GM19193 (cell line): ENCODE data around the gene PMM1.
A peak's percentile ranks its signal among the peaks of the same experiment; 100 is the strongest.

Source experiments
- POLR2A ChIP-seq: IDR thresholded peaks from 4 replicates; pipeline ENCODE4 v1.6.1; 2011; ENCODE audit not compliant: insufficient read depth, insufficient read length; ENCODE audit errors: extremely low read depth

Gene PMM1

GRCh38 chr22:41589391-41590241 lies at the start of gene PMM1:
TSS of gene PMM1 (minus strand) at chr22:41589840. CDS start at chr22:41589805, 35 bp downstream.
- peak; percentile 79 for TF ChIP-seq POLR2A

GRCh38 chr22:41638748-41639147 lies 49.1 kb upstream of the PMM1 start:
- no peak for TF ChIP-seq POLR2A

- TF ChIP-seq POLR2A: no peak
Observed at GRCh38 chr22:41638124-41638523, 48.5 kb upstream of the PMM1 start.

- TF ChIP-seq POLR2A: no peak
Observed at GRCh38 chr22:41636467-41636866, 46.8 kb upstream of the PMM1 start.

GRCh38 chr22:41625577-41625976 lies 35.9 kb upstream of the PMM1 start:
- TF ChIP-seq POLR2A: no peak

GRCh38 chr22:41621911-41622179 lies 32.2 kb upstream of the PMM1 start:
- no peak for TF ChIP-seq POLR2A

- peak; percentile 82 for TF ChIP-seq POLR2A
Observed at GRCh38 chr22:41621099-41621910, 31.7 kb upstream of the PMM1 start, which contains the start of gene XRCC6. TSS of gene XRCC6 (plus strand) at chr22:41621295. CDS start at chr22:41622005, 710 bp downstream.

GRCh38 chr22:41620589-41621098 lies 31.0 kb upstream of the PMM1 start, which contains the start of gene DESI1:
TSS of gene DESI1 (minus strand) at chr22:41621043. CDS start at chr22:41620839, 204 bp downstream.
- peak; percentile 94 for TF ChIP-seq POLR2A

GRCh38 chr22:41619979-41620588 lies 30.4 kb upstream of the PMM1 start:
- TF ChIP-seq POLR2A: no peak

GRCh38 chr22:41613456-41613855 lies 23.8 kb upstream of the PMM1 start:
- no peak for TF ChIP-seq POLR2A

GRCh38 chr22:41612603-41613306 lies 23.1 kb upstream of the PMM1 start:
- no peak for TF ChIP-seq POLR2A

GRCh38 chr22:41608386-41608785 lies 18.7 kb upstream of the PMM1 start:
- no peak for TF ChIP-seq POLR2A

- no peak for TF ChIP-seq POLR2A
Observed at GRCh38 chr22:41603873-41604332, 14.3 kb upstream of the PMM1 start.

- no peak for TF ChIP-seq POLR2A
Observed at GRCh38 chr22:41600976-41601375, 11.3 kb upstream of the PMM1 start.
